Stimulated activated CD8-positive, alpha-beta memory T cell treated with anti-CD3 and anti-CD28 coated beads, Interleukin-15, amount 100 ng/mL, for 48 hours (primary cell): ENCODE data around the gene KDM5B.
"Not testable (repeated sequence)": the region's sequence is repeated elsewhere in the genome, so short reads cannot be mapped to it uniquely, and the experiment has no call there.

Experiments
- DNase-seq, 2 donors: peaks; one replicate each; pipeline ENCODE4 v3.0.0-alpha.2; 2020; ENCODE audit warnings: low read depth in 2 of 2

Gene KDM5B

DNA sequence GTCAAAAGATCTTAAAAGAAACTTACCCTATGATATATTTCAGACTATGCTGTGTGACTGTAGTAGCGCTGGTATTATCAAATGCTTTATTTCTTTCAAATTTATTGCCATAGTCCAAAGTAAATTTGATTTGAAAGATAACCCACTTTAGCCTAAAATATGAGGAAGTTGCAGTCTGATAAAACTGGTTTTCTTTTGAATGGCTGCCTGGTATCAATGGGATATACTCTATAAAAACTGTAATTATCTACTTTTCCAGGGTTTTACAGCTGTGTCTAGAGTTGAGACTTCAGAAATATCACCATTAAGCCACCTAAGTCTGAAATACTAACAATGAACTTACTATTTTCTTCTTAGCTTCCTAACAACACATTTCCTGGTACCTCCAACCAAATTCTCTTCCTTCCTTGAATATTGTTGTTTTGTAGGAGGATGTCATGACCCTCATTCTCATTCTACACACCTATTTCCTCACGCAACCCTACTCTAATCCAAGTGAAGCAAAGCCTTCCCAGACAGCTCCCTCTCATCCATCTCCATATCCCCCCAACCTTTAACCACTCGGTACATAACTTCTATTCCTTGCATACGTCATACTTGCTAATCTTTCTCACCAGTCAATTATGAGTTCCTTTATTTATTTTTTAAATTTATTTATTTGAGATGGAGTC lies 17.0 kb downstream of the KDM5B start:
- DNase-seq = no peak

DNA sequence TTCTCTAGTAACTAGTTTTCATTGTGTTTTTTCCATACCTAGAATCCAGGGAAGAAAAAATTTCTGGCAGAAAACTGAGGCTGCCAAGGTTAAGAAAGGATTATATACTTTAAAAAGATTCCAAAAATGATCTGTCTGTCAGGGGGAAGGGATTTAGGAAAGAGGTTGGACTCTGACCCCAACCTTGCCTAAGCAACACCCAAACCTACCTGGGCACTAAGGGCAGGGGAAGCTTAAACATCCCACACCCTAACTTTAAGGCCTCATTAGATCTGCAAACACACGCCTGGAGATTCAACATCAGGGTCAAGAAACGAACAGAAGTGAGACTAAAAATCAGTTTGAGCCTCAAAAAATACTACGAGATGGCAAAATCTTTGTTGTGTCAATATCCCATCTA lies 19.4 kb downstream of the KDM5B start:
- DNase-seq = no peak

DNA sequence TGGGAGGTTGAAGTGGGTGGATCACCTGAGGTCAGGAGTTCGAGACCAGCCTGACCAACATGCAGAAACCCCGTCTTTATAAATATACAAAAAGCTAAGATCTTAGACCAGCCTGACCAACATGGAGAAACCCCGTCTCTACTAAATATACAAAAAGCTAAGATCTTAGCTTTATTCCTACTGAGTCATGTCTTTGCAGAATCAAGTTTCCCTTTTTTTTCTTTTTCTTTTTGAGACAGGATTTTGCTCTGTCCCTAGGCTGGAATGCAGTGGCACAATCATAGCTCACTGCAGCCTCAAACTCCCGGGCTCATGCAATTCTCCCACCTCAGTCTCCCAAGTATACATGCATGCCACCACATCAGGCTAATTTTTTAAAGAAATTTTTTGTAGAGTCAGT lies 21.4 kb downstream of the KDM5B start:
- DNase-seq = no peak

DNA sequence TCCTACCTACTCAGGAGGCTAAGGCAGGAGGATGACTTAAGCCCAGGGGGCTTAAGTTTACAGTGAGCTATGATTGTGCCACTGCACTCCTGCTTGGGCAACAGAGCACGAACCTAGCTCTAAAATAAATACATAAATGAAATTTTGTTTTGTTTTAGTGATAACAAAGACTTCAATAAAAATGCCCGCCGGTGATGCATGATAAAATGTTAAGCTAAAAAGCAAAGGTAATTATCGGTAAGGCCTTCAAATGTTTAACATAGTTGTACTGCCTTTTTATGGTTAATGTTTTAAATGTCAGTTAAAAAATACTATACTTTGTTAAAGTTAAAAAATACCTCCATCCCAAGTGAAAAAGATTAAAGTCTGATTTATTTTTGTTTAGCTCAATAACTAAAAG lies 27.0 kb downstream of the KDM5B start:
- no peak for DNase-seq

DNA sequence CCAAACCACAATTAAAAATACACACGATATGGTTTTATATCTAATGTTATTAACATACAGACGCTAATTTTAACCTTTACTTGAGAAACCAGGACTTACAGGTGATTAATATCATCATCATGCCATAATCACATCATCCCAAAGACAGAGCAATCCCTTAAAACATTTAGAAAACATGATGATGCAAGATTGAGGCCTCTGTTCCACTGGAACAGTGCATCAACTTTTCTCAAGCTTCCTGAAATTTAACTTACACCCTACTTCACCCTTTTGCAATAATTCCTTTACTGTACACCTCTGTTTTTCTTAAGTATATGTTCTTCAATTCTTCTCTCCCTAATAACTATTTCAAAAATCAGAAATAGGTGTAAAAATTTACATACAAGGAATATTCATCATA lies 38.1 kb downstream of the KDM5B start:
- DNase-seq = no peak

DNA sequence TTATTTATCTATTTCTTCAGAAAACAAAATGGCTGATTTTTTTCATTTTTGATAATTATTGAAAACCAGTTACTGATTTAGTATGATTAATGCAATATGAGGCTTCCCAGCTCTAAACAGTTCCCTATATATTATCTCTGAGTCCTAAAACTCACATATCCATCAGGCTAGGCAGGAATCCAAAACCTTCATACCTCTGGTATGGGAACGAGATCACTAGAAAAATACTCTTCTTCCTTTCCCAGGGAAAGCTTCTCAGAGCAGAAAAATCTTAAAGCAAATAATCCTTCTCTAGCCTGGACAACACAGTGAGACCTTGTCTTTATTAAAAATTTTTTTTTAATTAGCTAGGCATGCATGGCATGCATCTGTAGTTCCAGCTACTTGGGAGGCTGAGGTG lies 42.5 kb downstream of the KDM5B start:
- no peak for DNase-seq

DNA sequence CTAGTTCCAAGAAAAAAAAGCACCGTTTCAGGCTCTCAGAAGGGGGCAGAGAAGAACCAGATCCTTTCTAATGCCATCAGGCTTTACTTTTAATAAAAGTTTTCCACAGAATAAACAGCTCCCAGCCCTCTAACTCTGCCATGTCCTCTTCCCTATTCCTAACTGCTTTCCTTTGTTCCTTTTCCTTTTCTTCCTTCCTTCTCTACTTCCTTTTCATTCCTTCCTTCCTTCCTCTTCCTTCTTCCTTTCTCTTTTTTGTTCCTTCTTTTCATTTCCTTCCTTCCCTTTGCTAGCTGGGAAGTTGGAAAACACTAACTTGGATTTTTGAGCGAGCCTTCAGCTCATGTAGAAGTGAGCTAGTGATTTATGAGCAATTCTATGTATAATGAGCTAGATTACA lies 46.2 kb downstream of the KDM5B start:
- DNase-seq = no peak

DNA sequence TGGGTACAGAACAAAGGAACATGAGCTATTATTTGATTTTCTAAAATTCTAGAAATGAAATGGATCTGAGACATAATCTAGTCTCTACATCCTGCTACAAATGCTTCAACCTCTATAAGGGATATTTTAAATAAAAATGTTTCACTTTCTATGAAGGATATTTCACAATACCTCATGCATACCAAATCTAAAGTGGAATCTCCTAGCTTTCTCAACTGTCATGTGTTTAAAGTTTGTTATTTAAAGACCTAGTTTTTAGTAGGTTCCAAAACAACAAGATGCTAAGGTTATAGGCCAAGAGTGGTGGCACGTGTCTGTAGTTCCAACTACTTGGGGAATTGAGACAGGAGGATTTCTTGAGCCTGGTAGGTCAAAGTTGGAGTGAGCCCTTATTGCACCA lies 47.6 kb downstream of the KDM5B start:
- no peak for DNase-seq

DNA sequence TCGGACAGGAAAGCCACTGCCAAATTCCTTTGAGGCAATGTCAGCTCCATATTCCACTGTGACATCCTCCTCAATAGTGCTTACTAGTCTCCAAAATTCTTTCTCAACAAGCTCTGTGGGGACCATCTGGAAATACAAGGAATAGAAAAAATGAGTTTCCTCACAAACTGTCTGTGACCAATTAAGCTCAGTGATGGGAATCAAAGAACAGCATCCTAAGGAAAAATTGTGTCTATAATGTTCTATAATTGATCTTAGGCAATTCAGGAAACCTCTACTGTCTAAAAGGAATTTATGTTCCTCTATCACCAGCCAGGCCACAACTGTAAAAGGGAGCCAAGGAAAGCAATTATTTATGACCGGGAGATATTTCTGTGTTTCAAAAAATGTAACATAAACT lies 51.8 kb downstream of the KDM5B start:
- no peak for DNase-seq

DNA sequence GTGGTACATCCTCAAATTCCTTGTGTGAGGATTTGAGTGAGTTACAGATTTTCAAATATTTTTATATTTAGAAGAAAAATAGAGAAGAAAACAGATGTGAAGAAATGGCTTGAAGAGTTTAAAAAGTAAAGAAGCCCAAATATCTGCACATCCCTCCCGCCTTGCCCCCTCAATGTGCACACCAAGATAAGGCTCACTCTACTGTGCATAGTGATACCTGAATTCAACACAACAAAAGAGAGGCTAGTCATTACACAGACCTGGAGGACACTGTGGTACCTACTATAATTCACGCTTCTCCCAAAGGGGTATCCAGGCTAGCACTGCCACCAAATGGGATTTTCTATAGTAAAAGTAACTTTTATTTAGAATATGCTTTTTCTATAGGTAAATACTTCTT lies 53.9 kb downstream of the KDM5B start:
- DNase-seq = no peak

DNA sequence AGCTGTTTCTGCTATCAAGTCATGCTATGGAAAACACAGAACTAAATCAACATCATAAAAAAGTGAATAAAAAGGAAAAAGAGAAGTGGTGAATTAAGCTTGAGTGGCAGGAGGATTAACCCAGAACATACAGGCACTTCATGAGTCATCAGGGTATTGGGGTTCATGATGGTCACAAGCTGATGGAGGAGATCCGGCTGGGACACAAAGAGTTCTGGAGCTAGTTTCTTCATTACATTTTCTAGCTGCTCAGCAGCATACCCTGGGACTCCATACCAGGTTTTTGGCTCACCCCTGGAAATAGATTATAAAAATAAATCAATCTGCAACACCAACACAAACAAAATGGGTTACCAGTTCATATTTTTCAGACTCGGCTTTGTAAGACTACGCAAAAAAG lies 55.4 kb downstream of the KDM5B start:
- DNase-seq = no peak

DNA sequence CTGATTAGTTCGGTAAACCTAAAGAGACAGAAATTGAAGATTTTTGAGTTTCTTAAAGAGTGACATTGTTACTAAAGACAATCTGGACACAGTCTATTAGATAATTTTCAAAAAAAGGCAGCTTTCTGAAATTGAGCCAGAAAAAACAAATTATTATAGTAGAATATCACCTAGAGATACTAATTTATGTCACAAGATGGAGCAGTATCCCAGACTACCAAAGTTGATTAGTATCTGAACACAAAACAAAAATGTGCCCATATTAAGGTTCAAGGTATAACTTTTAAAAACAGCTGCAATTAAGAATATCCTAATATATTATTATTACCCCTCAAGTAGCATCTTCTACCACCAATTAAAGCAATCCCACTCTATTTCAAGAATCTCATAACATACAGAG lies 57.5 kb downstream of the KDM5B start:
- no peak for DNase-seq

DNA sequence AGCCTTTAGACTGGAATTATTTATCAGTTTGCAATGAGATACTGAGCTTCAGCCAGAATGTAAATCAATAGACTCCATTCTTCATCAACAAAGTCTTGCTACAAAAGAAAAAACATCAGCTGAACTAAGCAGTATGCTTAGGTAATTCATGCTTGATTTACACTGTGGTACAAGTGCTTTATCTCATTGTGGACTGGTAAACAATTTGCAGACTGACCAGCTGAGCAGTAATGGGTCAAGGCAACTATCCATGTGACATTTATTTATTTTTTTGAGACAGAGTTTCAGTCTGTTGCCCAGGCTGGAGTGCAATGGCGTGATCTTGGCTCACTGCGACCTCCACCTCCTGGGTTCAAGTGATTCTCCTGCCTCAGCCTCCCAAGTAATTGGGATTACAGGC lies 58.2 kb downstream of the KDM5B start:
- no peak for DNase-seq

DNA sequence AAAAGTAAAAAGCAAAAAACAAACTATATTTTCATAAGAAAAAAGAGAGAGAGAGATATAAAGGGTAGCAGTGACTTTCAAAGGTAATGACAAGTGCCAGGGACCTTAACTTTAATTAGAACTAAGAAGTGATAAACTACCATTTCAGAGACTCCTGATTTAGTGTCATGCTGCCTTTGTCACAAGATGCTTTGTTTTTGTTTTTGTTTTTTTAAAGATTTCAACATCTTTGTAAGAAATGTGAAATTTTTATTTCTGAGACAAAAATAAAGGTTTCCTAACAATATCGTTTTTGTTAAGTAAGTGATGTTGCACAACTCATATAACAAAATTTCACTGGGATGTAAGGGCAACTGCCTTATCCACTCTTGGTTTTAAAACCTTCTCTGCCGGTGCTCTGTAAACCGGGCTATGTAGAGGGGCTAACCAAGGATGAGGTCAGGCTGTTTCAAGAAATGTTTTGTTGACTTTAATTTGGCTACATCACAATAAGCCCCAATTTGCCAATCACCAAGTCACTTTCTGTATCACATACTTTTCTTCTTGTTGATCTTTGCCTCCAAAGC lies 62.8 kb downstream of the KDM5B start:
- DNase-seq = no peak

DNA sequence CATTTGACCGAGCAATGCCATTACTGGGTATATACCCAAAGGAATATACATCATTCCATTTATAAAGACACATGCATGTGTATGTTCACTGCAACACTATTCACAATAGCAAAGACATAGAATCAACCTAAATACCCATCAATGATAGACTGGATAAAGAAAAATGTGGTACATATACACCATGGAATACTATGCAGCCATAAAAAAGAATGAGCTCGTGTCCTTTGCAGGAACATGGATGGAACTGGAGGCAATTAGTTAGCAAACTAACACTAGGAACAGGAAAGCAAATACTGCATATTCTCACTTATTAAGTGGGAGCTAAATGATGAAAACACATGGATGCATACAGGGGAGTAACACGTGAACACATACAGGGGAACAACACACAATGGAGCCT lies 63.5 kb downstream of the KDM5B start:
- not testable (repeated sequence) for DNase-seq

DNA sequence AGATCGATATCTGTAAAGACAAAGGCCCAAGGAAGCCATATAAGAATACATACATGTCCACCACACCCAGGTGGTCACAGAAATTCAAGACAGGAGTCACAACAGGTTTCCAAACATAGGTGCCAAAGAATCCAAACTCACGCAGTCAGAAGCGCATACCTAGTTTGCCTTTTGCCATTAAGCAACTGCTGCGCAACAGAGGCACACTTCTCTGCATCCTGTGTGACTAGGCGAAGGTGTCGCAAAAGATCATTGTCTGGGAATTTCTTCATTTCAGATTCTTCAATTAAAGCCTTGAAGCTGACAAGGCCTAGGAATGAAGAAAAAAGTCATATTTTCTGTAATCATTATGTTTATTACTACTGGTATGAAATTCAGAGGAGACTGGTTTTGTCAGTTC lies 65.7 kb downstream of the KDM5B start:
- DNase-seq = no peak

DNA sequence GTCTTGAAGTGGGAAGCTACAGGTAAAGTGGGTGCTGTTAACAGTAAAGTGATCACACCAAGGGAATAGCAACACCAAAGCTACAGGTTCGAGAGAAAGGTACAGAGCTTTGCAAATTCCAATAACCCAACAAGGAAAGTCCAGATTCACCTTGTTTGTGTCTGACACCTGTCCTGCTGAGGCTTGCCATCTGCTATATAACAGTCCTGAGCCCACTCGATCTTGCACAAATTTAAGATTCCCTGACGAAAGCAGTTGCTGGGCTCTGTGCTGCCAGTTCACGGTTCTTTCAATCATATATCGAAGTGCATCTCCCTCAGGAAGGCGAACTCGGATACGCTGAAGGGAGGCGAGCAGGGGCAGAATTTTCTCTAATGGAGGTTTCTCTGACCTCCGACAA lies 75.0 kb downstream of the KDM5B start:
- no peak for DNase-seq

DNA sequence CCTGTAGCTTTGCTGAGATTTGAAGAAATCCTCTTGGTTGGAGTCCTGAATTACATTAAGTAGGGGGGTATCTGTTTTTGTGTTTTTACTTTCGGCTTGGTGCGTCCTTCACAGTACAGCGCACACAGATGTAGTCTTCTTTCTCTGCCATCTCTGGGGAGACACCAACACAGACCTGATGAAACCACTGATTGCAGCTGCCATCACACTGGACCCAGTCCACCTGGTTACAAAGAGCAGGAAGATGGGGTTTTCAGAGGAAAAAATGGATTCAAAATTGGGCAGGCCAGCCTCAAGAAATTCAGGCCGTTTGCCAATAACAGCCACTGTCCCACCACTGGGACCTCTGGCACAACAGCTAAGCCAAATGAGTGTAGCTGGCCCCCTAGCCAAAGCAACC lies 79.3 kb downstream of the KDM5B start:
- DNase-seq = no peak

DNA sequence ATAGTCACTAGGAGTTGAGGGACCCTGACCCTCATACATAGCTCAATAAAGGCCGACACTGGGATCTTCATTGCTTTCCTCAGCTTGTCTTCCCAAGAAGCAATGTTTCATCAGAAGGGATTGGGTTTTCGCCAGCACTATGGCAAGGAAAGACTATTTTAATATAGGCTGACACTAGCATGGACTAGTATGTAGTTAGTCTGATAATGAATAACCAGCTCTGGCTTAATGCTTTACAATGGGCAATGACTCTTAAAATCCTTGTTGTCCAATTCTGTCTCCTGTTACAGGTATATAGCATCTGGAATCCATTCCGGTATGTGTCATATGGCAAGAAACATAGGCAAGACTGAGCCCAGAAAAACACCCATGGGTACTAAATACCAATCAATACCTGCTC lies 82.7 kb downstream of the KDM5B start:
- DNase-seq = no peak

DNA sequence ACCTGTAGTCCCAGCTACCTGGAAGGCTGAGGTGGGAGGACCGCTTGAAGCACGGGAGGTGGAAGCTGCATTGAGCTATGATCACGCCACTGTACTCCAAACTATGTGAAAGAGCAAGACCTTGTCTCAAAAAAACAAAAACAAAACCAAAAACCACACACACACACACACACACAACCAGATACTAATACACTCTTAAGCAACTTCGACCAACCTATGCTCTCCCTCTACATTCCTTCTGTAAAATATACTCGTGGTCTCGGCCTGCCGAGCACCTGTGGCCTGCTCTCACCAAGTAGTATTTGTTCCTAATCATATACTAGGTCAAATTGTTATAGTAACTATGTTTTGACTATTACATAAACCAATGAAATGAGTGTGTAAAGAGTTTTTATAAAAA lies 84.5 kb downstream of the KDM5B start:
- DNase-seq = no peak

DNA sequence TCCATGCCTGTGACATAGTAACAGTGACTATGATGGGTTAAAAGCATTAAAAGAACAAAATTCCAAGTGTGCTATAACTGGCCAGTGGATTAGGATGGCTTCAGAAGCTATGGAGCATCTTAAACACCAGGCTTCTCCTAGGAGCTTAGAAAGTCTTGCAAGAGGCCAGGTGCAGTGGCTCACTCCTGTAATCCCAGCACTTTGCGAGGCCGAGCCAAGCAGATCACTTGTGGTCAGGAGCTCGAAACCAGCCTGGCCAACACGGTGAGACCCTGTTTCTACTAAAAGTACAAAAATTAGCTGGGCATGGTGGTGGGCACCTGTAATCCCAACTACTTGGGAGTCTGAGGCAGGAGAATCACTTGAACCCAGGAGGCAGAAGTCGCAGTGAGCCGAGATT lies 85.2 kb downstream of the KDM5B start:
- DNase-seq = not testable (repeated sequence)

DNA sequence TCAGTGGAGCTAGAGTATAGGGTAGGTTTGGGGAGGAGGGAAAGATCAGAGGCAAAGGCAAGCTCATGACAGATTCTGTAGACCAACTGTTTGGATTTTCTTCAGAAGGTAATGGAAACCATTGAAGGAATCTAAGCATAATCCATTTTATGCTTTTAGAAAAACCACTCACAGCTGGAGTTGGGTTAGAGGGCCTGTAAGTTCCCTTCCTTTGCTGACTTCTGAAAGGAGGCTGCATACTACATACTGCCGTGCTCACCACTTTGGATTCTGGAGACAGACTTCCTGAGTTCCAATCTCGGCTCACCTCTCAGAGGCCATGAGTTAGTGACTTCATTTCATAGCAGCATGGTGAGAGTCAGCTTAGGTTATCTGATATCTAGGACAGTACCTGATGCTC lies 91.6 kb downstream of the KDM5B start:
- DNase-seq = no peak

DNA sequence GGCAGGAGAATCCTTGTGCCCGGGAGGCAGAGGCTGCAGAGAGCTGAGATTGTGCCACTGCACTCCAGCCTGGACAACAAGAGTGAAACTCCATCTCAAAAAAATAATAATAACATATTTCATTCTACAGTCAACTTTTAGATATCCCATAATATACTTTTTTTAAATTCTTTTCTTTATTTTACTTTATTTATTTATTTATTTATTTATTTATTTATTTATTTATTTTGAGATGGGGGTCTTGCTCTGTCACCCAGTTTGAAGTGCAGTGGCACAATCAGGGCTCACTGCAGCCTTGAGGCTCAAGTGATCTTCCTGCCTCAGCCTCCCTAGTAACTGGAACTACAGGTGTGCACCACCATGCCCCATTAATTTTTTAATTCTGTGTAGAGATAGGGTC lies 94.0 kb downstream of the KDM5B start:
- DNase-seq = not testable (repeated sequence)

DNA sequence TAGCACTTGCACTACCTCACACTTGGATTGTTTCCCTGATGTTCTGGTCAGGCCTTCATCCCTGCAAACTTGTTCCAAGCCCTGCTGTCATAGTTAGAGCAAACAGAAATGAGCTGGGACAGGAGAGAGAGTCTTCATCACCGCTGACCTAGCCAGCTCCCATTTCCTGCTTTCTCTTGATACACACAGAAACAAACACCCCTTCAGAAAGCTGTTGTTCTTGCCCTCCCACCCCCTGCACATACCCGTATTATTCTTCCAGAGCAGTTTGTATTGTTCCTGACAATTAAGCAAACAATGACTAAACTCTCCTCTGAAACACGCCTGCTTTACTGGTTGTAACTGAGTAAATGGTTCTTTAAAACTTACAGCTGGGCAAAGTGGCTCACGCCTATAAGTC lies 95.1 kb downstream of the KDM5B start:
- no peak for DNase-seq
